Activated CD4-positive, alpha-beta T cell treated with anti-CD3 and anti-CD28 coated beads, Interleukin-2, amount 10 ng/mL, durations not matched to agents 24 days and 14 days (primary cell): ENCODE data around the gene PPP1R9B. TPM values are rescaled to one million over a fixed set of nuclear protein-coding genes. Genes with fewer than 3 reads are reported as not detected.

Experiments used
- DNase-seq: peaks from one replicate; pipeline ENCODE4 v3.0.0; 2022
- H3K27ac Mint-ChIP-seq: one replicate; pipeline ENCODE4 v1.8.0; 2022; ENCODE audit warnings: mild to moderate bottlenecking, mixed read lengths
- H3K27me3 Mint-ChIP-seq: one replicate; pipeline ENCODE4 v1.8.0; 2022; ENCODE audit warnings: mixed read lengths
- H3K36me3 Mint-ChIP-seq: one replicate; pipeline ENCODE4 v1.8.0; 2022; ENCODE audit warnings: low read depth, mild to moderate bottlenecking, mixed read lengths
- H3K4me1 Mint-ChIP-seq: one replicate; pipeline ENCODE4 v1.8.0; 2021; ENCODE audit warnings: mixed read lengths
- H3K4me3 Mint-ChIP-seq: one replicate; pipeline ENCODE4 v1.8.0; 2022; ENCODE audit warnings: mild to moderate bottlenecking, moderate library complexity, mixed read lengths
- H3K9me3 Mint-ChIP-seq: one replicate; pipeline ENCODE4 v1.8.0; 2021; ENCODE audit warnings: mixed read lengths
- intact Hi-C: fragments of 100-400 bp; cut with micrococcal nuclease; formaldehyde crosslinking; loops from one replicate; pipeline ENCODE4 v1.15.1; 2023
- total RNA-seq: library from RNA; stranded (reverse); gene quantifications from 2 replicates; pipeline ENCODE4 v1.2.3, GENCODE V29; 2022

The PPP1R9B gene
- total RNA-seq, 1 donor from 2014 or later, result 91.3 TPM

GRCh38 chr17:50182783-50183420, 32.4 kb upstream of the PPP1R9B start:
- Mint-ChIP-seq H3K27ac (peak overlapping the region; percentile 32), H3K27me3 (peaks cover 5% of the 10 kb centered on the region), H3K4me1 (peaks cover 18% of the 10 kb centered on the region), H3K4me3 (peak overlapping the region; percentile 30), H3K36me3 (no peaks in the 10 kb centered on the region), H3K9me3 (no peaks in the 10 kb centered on the region)
- DNase-seq, result no peak
- intact Hi-C loops, result no loop called here

GRCh38 chr17:50181591-50182560, 31.4 kb upstream of the PPP1R9B start:
- H3K4me1 Mint-ChIP-seq, result peaks cover 20% of the 10 kb centered on the region
- H3K27me3 Mint-ChIP-seq, result peaks cover 5% of the 10 kb centered on the region
- H3K9me3 Mint-ChIP-seq, result no peaks in the 10 kb centered on the region
- DNase-seq, result no peak
- H3K4me3 Mint-ChIP-seq, result no peak overlapping the region
- no peak overlapping the region for H3K27ac Mint-ChIP-seq
- H3K36me3 Mint-ChIP-seq, result no peaks in the 10 kb centered on the region
- intact Hi-C loops, result loop anchor here (2.0 kb wide), 1 partner anchor 17 kb away; no protein-coding TSS in a partner anchor

DNA sequence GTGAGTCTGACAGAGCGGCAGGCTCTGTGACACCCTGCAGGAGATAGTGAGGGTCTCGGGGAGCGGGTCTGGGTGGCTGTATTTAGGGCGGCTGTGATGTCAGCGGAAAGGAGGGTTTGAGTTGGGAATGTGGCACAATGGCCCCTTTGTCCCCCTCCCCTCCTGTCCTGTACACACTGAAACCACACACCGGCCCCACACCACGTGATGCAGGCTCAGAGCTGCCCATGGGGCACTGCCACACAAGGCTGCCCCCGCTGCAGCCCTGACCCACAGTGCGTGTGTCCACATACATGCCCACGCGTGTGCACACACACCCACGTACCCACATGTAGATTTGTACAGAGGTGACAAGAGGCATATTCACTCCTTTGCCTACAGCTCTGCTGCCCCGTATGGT, 30.7 kb upstream of the PPP1R9B start:
- intact Hi-C loops, result loop anchor here (2.0 kb wide), 1 partner anchor 18 kb away; no protein-coding TSS in a partner anchor
- Mint-ChIP-seq H3K36me3 (no peaks in the 10 kb centered on the region), H3K4me3 (no peak overlapping the region), H3K27me3 (peaks cover 5% of the 10 kb centered on the region), H3K27ac (no peak overlapping the region), H3K9me3 (no peaks in the 10 kb centered on the region), H3K4me1 (peaks cover 20% of the 10 kb centered on the region)
- DNase-seq, result no peak

- no peaks in the 10 kb centered on the region for H3K9me3 Mint-ChIP-seq
- no peak overlapping the region for H3K4me3 Mint-ChIP-seq
- DNase-seq, result no peak
- no peaks in the 10 kb centered on the region for H3K36me3 Mint-ChIP-seq
- H3K27me3 Mint-ChIP-seq, result peaks cover 5% of the 10 kb centered on the region
- H3K4me1 Mint-ChIP-seq, result peaks cover 20% of the 10 kb centered on the region
- H3K27ac Mint-ChIP-seq, result no peak overlapping the region
- intact Hi-C loops, result loop anchor here (2.0 kb wide), 1 partner anchor 18 kb away; no protein-coding TSS in a partner anchor
Observed at GRCh38 chr17:50180620-50181019, 30.1 kb upstream of the PPP1R9B start.

- H3K36me3 Mint-ChIP-seq, result no peaks in the 10 kb centered on the region
- H3K9me3 Mint-ChIP-seq, result no peaks in the 10 kb centered on the region
- intact Hi-C loops, result loop anchor here (2.0 kb wide), 1 partner anchor 19 kb away; no protein-coding TSS in a partner anchor
- no peak for DNase-seq
- H3K4me3 Mint-ChIP-seq, result no peak overlapping the region
- H3K27ac Mint-ChIP-seq, result no peak overlapping the region
- H3K27me3 Mint-ChIP-seq, result peaks cover 5% of the 10 kb centered on the region
- H3K4me1 Mint-ChIP-seq, result peaks cover 20% of the 10 kb centered on the region
Observed at GRCh38 chr17:50180111-50180510, 29.6 kb upstream of the PPP1R9B start.

- peak; percentile 77 for DNase-seq
- Mint-ChIP-seq H3K4me1 (peaks cover 11% of the 10 kb centered on the region), H3K27ac (peak overlapping the region; percentile 77), H3K27me3 (peaks cover 5% of the 10 kb centered on the region), H3K4me3 (peak overlapping the region; percentile 33), H3K36me3 (no peaks in the 10 kb centered on the region), H3K9me3 (no peaks in the 10 kb centered on the region)
- intact Hi-C loops, result loop anchor here (5.0 kb wide), 1 partner anchor 36 kb away; no protein-coding TSS in a partner anchor
Observed at GRCh38 chr17:50177983-50178834, 27.7 kb upstream of the PPP1R9B start.

GRCh38 chr17:50177476-50177875, 27.0 kb upstream of the PPP1R9B start:
- Mint-ChIP-seq H3K4me3 (no peak overlapping the region), H3K36me3 (no peaks in the 10 kb centered on the region), H3K27ac (no peak overlapping the region), H3K9me3 (no peaks in the 10 kb centered on the region), H3K27me3 (peaks cover 5% of the 10 kb centered on the region), H3K4me1 (peaks cover 9% of the 10 kb centered on the region)
- intact Hi-C loops, result loop anchor here (5.0 kb wide), 1 partner anchor 35 kb away; no protein-coding TSS in a partner anchor
- DNase-seq, result no peak

DNA sequence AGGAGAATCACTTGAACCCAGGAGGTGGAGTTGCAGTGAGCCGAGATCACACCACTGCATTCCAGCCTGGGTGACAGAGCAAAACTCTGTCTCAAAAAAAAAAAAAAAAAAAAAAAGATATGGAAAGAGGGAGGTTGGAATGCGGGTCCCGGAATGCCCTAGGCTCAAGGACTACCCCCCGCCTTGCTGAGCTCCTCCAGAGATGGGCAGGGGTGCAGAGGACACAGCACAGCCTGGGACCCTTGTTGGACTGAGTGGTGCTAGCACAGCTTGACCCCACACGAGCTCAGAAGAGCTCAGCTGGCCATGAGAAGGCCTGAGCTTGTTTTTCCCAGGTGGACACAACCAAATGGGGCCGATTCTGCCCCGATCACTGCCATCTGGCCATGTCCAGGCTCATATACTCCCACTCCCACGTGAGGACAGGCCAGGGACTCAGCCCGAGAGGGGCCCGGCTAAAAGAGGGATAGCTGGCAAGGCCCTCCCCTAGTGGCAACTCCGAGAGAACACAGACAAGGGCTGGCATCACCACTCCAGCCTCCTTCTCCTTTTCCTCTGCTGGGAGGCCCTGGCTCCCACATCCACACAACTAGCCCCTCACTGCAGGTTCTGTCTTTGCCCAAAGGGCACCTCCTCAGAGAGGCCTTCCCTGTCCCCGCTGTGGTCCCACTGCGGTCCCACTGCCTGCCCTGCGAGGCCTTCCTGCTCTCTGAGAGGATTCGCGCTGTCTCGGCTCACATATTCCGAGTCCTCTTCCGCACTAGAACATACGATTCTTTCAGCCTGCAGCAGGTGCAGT, 26.3 kb upstream of the PPP1R9B start:
- no peaks in the 10 kb centered on the region for H3K9me3 Mint-ChIP-seq
- no peaks in the 10 kb centered on the region for H3K36me3 Mint-ChIP-seq
- no peak overlapping the region for H3K4me3 Mint-ChIP-seq
- H3K27ac Mint-ChIP-seq, result no peak overlapping the region
- DNase-seq, result no peak
- intact Hi-C loops, result loop anchor here (5.0 kb wide), 1 partner anchor 34 kb away; no protein-coding TSS in a partner anchor
- peaks cover 9% of the 10 kb centered on the region for H3K4me1 Mint-ChIP-seq
- peaks cover 5% of the 10 kb centered on the region for H3K27me3 Mint-ChIP-seq

DNA sequence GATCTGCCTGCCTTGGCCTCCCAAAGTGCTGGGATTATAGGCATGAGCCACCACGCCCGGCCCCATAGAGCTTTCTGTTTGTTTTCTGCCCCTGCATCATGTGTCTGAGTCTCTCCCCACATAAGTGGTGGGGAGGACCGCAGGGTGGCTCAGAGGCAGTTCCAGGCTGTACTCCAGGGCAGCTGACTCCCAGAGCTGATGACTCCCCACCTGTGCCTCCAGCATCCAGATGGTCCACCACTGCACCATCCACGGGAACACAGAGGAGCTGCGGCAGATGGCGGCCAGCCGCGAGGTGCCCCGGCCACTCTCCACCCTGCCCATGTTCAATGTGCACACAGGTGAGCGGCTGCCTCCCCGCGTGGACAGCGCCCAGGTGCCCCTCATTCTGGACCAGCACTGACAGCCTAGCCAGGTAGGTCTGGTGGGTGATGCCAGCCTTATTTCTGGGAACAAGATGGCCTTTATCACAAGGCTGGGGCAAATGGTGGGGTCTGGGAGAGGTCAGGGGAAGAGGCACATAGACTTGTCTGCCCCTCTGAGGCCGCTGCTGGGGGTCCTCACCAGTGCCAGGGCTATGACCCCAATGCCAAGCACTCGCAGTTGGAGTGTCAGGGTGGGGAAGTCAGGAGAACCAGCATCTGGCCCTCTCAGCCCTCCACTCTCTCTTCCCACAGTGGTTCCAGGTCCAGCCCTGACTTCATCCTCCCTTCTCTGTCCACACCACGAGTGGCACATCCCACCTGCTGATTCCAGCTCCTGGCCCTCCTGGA, 24.7 kb upstream of the PPP1R9B start:
- no peaks in the 10 kb centered on the region for H3K36me3 Mint-ChIP-seq
- peaks cover 5% of the 10 kb centered on the region for H3K27me3 Mint-ChIP-seq
- H3K4me3 Mint-ChIP-seq, result no peak overlapping the region
- H3K4me1 Mint-ChIP-seq, result peaks cover 12% of the 10 kb centered on the region
- no peak for DNase-seq
- no peak overlapping the region for H3K27ac Mint-ChIP-seq
- no peaks in the 10 kb centered on the region for H3K9me3 Mint-ChIP-seq
- intact Hi-C loops, result loop anchor here (5.0 kb wide), 1 partner anchor 33 kb away; no protein-coding TSS in a partner anchor

DNA sequence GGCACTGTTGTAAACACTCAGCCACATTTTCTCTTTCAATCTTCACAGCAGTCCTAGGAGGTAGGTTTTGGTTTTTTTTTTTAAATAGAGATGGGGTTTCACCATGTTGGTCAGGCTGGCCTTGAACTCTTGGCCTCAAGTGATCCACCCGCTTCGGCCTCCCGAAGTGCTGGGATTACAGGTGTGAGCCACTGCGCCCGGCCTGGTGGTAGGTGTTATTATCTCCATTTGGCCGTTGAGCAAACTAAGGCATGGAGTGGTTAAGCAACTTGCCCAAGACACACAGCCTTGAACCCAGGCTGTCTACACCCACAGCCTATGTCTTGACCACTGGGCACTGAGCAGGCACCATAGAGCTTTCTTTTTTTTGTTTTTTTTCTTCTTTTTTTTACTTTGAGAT, 24.0 kb upstream of the PPP1R9B start:
- peaks cover 12% of the 10 kb centered on the region for H3K4me1 Mint-ChIP-seq
- intact Hi-C loops, result no loop called here
- H3K4me3 Mint-ChIP-seq, result no peak overlapping the region
- no peaks in the 10 kb centered on the region for H3K9me3 Mint-ChIP-seq
- peaks cover 2% of the 10 kb centered on the region for H3K27me3 Mint-ChIP-seq
- H3K36me3 Mint-ChIP-seq, result no peaks in the 10 kb centered on the region
- no peak for DNase-seq
- H3K27ac Mint-ChIP-seq, result no peak overlapping the region

DNA sequence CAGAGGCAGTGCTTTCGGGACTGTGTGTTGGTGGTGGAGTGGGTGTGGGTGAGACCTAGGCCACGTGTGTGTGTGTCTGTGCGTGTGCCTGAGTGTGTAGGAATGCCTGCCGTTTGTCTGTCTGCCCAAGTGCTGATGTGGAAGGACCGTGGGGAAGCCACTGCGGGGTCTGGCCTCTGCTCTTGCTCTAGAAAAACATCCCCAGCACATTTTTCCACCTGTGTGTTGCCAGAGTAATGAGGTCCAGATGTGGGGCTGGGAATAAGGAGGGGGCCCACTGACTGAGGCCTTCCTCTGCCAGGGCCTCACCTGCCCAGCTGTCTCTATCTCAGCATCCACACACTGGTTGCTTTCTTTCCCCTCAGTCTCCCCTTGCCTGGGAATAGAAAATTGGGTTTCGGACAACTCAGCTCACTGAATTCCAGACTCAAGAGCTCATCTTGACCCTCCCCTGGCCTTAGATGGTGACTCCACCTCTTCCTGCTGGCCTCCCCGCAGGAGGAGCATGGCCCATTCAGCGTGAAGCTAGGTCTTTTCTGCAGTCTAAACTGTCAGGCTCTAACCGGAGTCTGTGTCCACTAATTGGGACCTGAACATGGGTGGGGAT, 23.0 kb upstream of the PPP1R9B start:
- intact Hi-C loops, result no loop called here
- Mint-ChIP-seq H3K4me1 (peaks cover 19% of the 10 kb centered on the region), H3K27me3 (peaks cover 6% of the 10 kb centered on the region), H3K36me3 (no peaks in the 10 kb centered on the region), H3K9me3 (no peaks in the 10 kb centered on the region), H3K4me3 (no peak overlapping the region), H3K27ac (no peak overlapping the region)
- no peak for DNase-seq

- Mint-ChIP-seq H3K27ac (no peak overlapping the region), H3K27me3 (peaks cover 3% of the 10 kb centered on the region), H3K36me3 (no peaks in the 10 kb centered on the region), H3K4me1 (peaks cover 14% of the 10 kb centered on the region), H3K4me3 (no peak overlapping the region), H3K9me3 (no peaks in the 10 kb centered on the region)
- DNase-seq, result no peak
- intact Hi-C loops, result no loop called here
Observed at GRCh38 chr17:50172936-50173334, 22.5 kb upstream of the PPP1R9B start.
